DMS53 (cell line): ENCODE results near the gene FAM193A.
"Not testable (repeated sequence)": the region's sequence is repeated elsewhere in the genome, so short reads cannot be mapped to it uniquely, and the experiment has no call there.

Experiments used
- DNase-seq: peaks from one replicate; lab custom pipeline; 2025; lab: John Stamatoyannopoulos, UW

The FAM193A gene

GRCh38 chr4:2754848-2755819 lies 218.7 kb downstream of the FAM193A start:
- no peak for DNase-seq

- DNase-seq = peak; percentile 98
These were observed 219.6 kb downstream of the FAM193A start, which contains the start of gene TNIP2 for GRCh38 chr4:2755821-2756690. TNIP2 (minus strand) TSS chr4:2756336; CDS start chr4:2756289, 47 bp downstream.

- no peak for DNase-seq
These were observed 220.4 kb downstream of the FAM193A start for GRCh38 chr4:2756691-2757350.

- peak; percentile 49 for DNase-seq
These were observed 221.0 kb downstream of the FAM193A start for GRCh38 chr4:2757426-2757825.

- peak; percentile 71 for DNase-seq
These were observed 224.8 kb downstream of the FAM193A start for GRCh38 chr4:2761035-2761923.

- no peak for DNase-seq
These were observed 225.6 kb downstream of the FAM193A start for GRCh38 chr4:2762048-2762447.

GRCh38 chr4:2762486-2763370 lies 226.3 kb downstream of the FAM193A start:
- not testable (repeated sequence) for DNase-seq

- DNase-seq = no peak
These were observed 227.1 kb downstream of the FAM193A start for GRCh38 chr4:2763511-2763967.

GRCh38 chr4:2765832-2766526 lies 229.5 kb downstream of the FAM193A start:
- no peak for DNase-seq

- DNase-seq = no peak
These were observed 230.7 kb downstream of the FAM193A start for GRCh38 chr4:2767046-2767704.

GRCh38 chr4:2767705-2768074 lies 231.2 kb downstream of the FAM193A start:
- no peak for DNase-seq

GRCh38 chr4:2768124-2768523 lies 231.7 kb downstream of the FAM193A start:
- no peak for DNase-seq

- no peak for DNase-seq
These were observed 232.5 kb downstream of the FAM193A start for GRCh38 chr4:2768921-2769336.

- DNase-seq = no peak
These were observed 234.8 kb downstream of the FAM193A start for GRCh38 chr4:2771264-2771663.

GRCh38 chr4:2780643-2781042 lies 244.2 kb downstream of the FAM193A start:
- DNase-seq = not testable (repeated sequence)

GRCh38 chr4:2781911-2782310 lies 245.5 kb downstream of the FAM193A start:
- DNase-seq = no peak
